Measurements from ENCODE around the gene PAK2. TPM values are rescaled to one million over a fixed set of nuclear protein-coding genes. Genes with fewer than 3 reads are reported as not detected.

Gene PAK2
- total RNA-seq, 2 donors from 2014 or later, result 27.5 to 28.3 TPM

GRCh38 chr3:196800742-196801434 lies 61.2 kb downstream of the PAK2 start:
- Histone ChIP-seq H3K36me3 (replicated peaks in 1 of 2; ENCODE audit: insufficient read depth in 1 of 2, low read depth in 2 of 2) (peaks cover 7 to 9% of the 10 kb centered on the region in 2 donors), H3K9me3 (no peaks in the 10 kb centered on the region), H3K4me3 (no peak overlapping the region), H3K27ac (no peak overlapping the region), H3K27me3 (no peaks in the 10 kb centered on the region), H3K4me1 (no peaks in the 10 kb centered on the region)
- WGBS, 2 donors, result 88 to 98% methylated on average over 8 of the region's 8 CpGs
- ATAC-seq, result no peak
- TF ChIP-seq POLR2A (IDR thresholded peaks at IDR 0.05) (no peak), CTCF (IDR thresholded peaks at IDR 0.05) (no peak)
- DNase-seq, result no peak
- intact Hi-C loops (cut with DNase I), result no loop called here

GRCh38 chr3:196803891-196804468 lies 64.3 kb downstream of the PAK2 start:
- H3K36me3 ChIP-seq (replicated peaks in 1 of 2; ENCODE audit: insufficient read depth in 1 of 2, low read depth in 2 of 2), result peaks cover 7 to 17% of the 10 kb centered on the region in 2 donors
- TF ChIP-seq CTCF (IDR thresholded peaks at IDR 0.05) (no peak), POLR2A (IDR thresholded peaks at IDR 0.05) (no peak)
- H3K4me3 ChIP-seq, result no peak overlapping the region
- intact Hi-C loops (cut with DNase I), result no loop called here
- DNase-seq, result no peak
- no peaks in the 10 kb centered on the region for H3K9me3 ChIP-seq
- no peak overlapping the region for H3K27ac ChIP-seq
- ATAC-seq, result no peak
- 88 to 90% methylated on average over 9 of the region's 9 CpGs for WGBS, 2 donors
- no peaks in the 10 kb centered on the region for H3K4me1 ChIP-seq
- no peaks in the 10 kb centered on the region for H3K27me3 ChIP-seq

GRCh38 chr3:196804773-196805172 lies 65.1 kb downstream of the PAK2 start:
- no peak overlapping the region for H3K4me3 ChIP-seq
- no peaks in the 10 kb centered on the region for H3K4me1 ChIP-seq
- no peak overlapping the region for H3K27ac ChIP-seq
- H3K36me3 ChIP-seq (replicated peaks in 1 of 2; ENCODE audit: insufficient read depth in 1 of 2, low read depth in 2 of 2), result peaks cover 7 to 17% of the 10 kb centered on the region in 2 donors
- DNase-seq (no peak), ATAC-seq (no peak)
- TF ChIP-seq CTCF (IDR thresholded peaks at IDR 0.05) (no peak), POLR2A (IDR thresholded peaks at IDR 0.05) (no peak)
- intact Hi-C loops (cut with DNase I), result no loop called here
- no peaks in the 10 kb centered on the region for H3K9me3 ChIP-seq
- 11 to 100% methylated on average over 1 of the region's 1 CpG for WGBS, 2 donors
- no peaks in the 10 kb centered on the region for H3K27me3 ChIP-seq

GRCh38 chr3:196810963-196811581 lies 71.4 kb downstream of the PAK2 start:
- H3K36me3 ChIP-seq (replicated peaks in 1 of 2; ENCODE audit: insufficient read depth in 1 of 2, low read depth in 2 of 2), result peaks cover 0 to 28% of the 10 kb centered on the region in 2 donors

More at GRCh38 chr3:196810963-196811581, 71.4 kb downstream of the PAK2 start:
- Histone ChIP-seq H3K27ac (no peak overlapping the region), H3K9me3 (no peaks in the 10 kb centered on the region), H3K4me1 (no peaks in the 10 kb centered on the region), H3K27me3 (no peaks in the 10 kb centered on the region), H3K4me3 (no peak overlapping the region)
- no peak for ATAC-seq
- 88 to 100% methylated on average over 1 to 2 of the region's 3 CpGs for WGBS, 2 donors
- DNase-seq, result no peak
- intact Hi-C loops (cut with DNase I), result no loop called here
- TF ChIP-seq CTCF (IDR thresholded peaks at IDR 0.05), result no peak
- no peak for TF ChIP-seq POLR2A (IDR thresholded peaks at IDR 0.05)

Measured in body of pancreas (tissue), 4 donors.